Effector memory CD8-positive, alpha-beta T cell (primary cell): Measurements from ENCODE around the gene API5.

Experiments
- ATAC-seq: fragments of 150-1000 bp; cut with Tn5 transposase; replicated peaks from 2 replicates; pipeline ENCODE4 v1.10.0; 2021; ENCODE audit warnings: mild to moderate bottlenecking, moderate library complexity
- DNase-seq, 3 experiments: peaks; one replicate each; pipeline ENCODE4 v3.0.0; 2021
- H3K27ac Mint-ChIP-seq, 2 donors: one replicate each; pipeline ENCODE4 v1.8.0; 2022; ENCODE audit warnings: mild to moderate bottlenecking in 2 of 2, mixed read lengths in 2 of 2, moderate library complexity in 2 of 2
- H3K27me3 Mint-ChIP-seq, 2 donors: one replicate each; pipeline ENCODE4 v1.8.0; 2022; ENCODE audit warnings: mixed read lengths in 2 of 2
- H3K36me3 Mint-ChIP-seq: one replicate; pipeline ENCODE4 v1.8.0; 2022; ENCODE audit warnings: mild to moderate bottlenecking, moderate library complexity, mixed read lengths; ENCODE audit not compliant: insufficient read depth
- H3K4me1 Mint-ChIP-seq, 2 donors: one replicate each; pipeline ENCODE4 v1.8.0; 2022; ENCODE audit warnings: low read depth in 2 of 2, mixed read lengths in 2 of 2
- H3K4me3 Mint-ChIP-seq, 2 donors: one replicate each; pipeline ENCODE4 v1.8.0; 2022; ENCODE audit warnings: mild to moderate bottlenecking in 2 of 2, mixed read lengths in 2 of 2, moderate library complexity in 2 of 2
- H3K9me3 Mint-ChIP-seq, 2 donors: one replicate each; pipeline ENCODE4 v1.8.0; 2022; ENCODE audit warnings: mixed read lengths in 2 of 2

API5 gene

GRCh38 chr11:43376594-43376993, 64.8 kb downstream of the API5 start:
- Mint-ChIP-seq H3K27ac (peak overlapping the region in 1 of 2 donors; percentile 41), H3K4me3 (no peak overlapping the region), H3K36me3 (peaks cover 43% of the 10 kb centered on the region), H3K27me3 (no peaks in the 10 kb centered on the region), H3K4me1 (peaks cover 9 to 44% of the 10 kb centered on the region in 2 donors), H3K9me3 (no peaks in the 10 kb centered on the region)
- ATAC-seq (no peak), DNase-seq (no peak)

- no peaks in the 10 kb centered on the region for H3K9me3 Mint-ChIP-seq
- H3K4me3 Mint-ChIP-seq = no peak overlapping the region
- no peak overlapping the region for H3K27ac Mint-ChIP-seq
- H3K4me1 Mint-ChIP-seq = peaks cover 11 to 48% of the 10 kb centered on the region in 2 donors
- no peak for DNase-seq
- no peaks in the 10 kb centered on the region for H3K27me3 Mint-ChIP-seq
- no peak for ATAC-seq
- H3K36me3 Mint-ChIP-seq = peaks cover 43% of the 10 kb centered on the region
Observed at GRCh38 chr11:43377389-43377788, 65.6 kb downstream of the API5 start.

- Mint-ChIP-seq H3K4me3 (no peak overlapping the region), H3K36me3 (peaks cover 55% of the 10 kb centered on the region), H3K9me3 (no peaks in the 10 kb centered on the region), H3K27ac (no peak overlapping the region), H3K4me1 (peaks cover 11 to 40% of the 10 kb centered on the region in 2 donors), H3K27me3 (no peaks in the 10 kb centered on the region)
- DNase-seq (no peak), ATAC-seq (no peak)
Observed at GRCh38 chr11:43378897-43379296, 67.1 kb downstream of the API5 start.

GRCh38 chr11:43381802-43382201, 70.0 kb downstream of the API5 start:
- H3K9me3 Mint-ChIP-seq = no peaks in the 10 kb centered on the region
- no peak overlapping the region for H3K27ac Mint-ChIP-seq
- DNase-seq (no peak), ATAC-seq (no peak)
- no peak overlapping the region for H3K4me3 Mint-ChIP-seq
- peaks cover 7 to 23% of the 10 kb centered on the region in 2 donors for H3K4me1 Mint-ChIP-seq
- peaks cover 47% of the 10 kb centered on the region for H3K36me3 Mint-ChIP-seq
- no peaks in the 10 kb centered on the region for H3K27me3 Mint-ChIP-seq

GRCh38 chr11:43382614-43383013, 70.8 kb downstream of the API5 start:
- peaks cover 7 to 16% of the 10 kb centered on the region in 2 donors for H3K4me1 Mint-ChIP-seq
- no peaks in the 10 kb centered on the region for H3K27me3 Mint-ChIP-seq
- DNase-seq = no peak
- peak overlapping the region in 1 of 2 donors; percentile 65 for H3K27ac Mint-ChIP-seq
- no peak for ATAC-seq
- peaks cover 43% of the 10 kb centered on the region for H3K36me3 Mint-ChIP-seq
- H3K4me3 Mint-ChIP-seq = no peak overlapping the region
- H3K9me3 Mint-ChIP-seq = no peaks in the 10 kb centered on the region

GRCh38 chr11:43384393-43384792, 72.6 kb downstream of the API5 start:
- ATAC-seq (no peak), DNase-seq (no peak)
- Mint-ChIP-seq H3K27me3 (no peaks in the 10 kb centered on the region), H3K27ac (peak overlapping the region in 1 of 2 donors; percentile 49), H3K9me3 (no peaks in the 10 kb centered on the region), H3K4me3 (no peak overlapping the region), H3K4me1 (peaks cover 3 to 10% of the 10 kb centered on the region in 2 donors), H3K36me3 (peaks cover 45% of the 10 kb centered on the region)

- Mint-ChIP-seq H3K36me3 (peaks cover 66% of the 10 kb centered on the region), H3K27ac (peak overlapping the region; percentile 7 to 73), H3K9me3 (no peaks in the 10 kb centered on the region), H3K4me3 (peak overlapping the region in 1 of 2 donors; percentile 37), H3K27me3 (no peaks in the 10 kb centered on the region), H3K4me1 (peaks cover 9 to 14% of the 10 kb centered on the region in 2 donors)
- ATAC-seq = peak; percentile 64
- DNase-seq = no peak
Observed at GRCh38 chr11:43392713-43393112, 80.9 kb downstream of the API5 start.

GRCh38 chr11:43393765-43394355, 82.1 kb downstream of the API5 start:
- Mint-ChIP-seq H3K9me3 (no peaks in the 10 kb centered on the region), H3K27me3 (no peaks in the 10 kb centered on the region), H3K4me1 (peaks cover 9 to 11% of the 10 kb centered on the region in 2 donors), H3K27ac (peak overlapping the region in 1 of 2 donors; percentile 73), H3K4me3 (no peak overlapping the region), H3K36me3 (peaks cover 64% of the 10 kb centered on the region)
- no peak for DNase-seq
- ATAC-seq = no peak
